Neural cell (in vitro differentiated cells): ENCODE measurements around the gene TRAF3. TPM values are rescaled to one million over a fixed set of nuclear protein-coding genes. Genes with fewer than 3 reads are reported as not detected.

Experiments used
- polyA plus RNA-seq: library from polyadenylated mRNA; depleted of rRNA; stranded (reverse); fragments of >200 nt; gene quantifications from 2 replicates; pipeline ENCODE4 v1.2.3, GENCODE V29; 2014
- small RNA-seq, 3 experiments: library from RNA; depleted of rRNA; stranded (forward); fragments of <200 nt; gene quantifications; one replicate each; pipeline ENCODE3, GENCODE V24; 2012

TRAF3 gene
- polyA plus RNA-seq, 1 donor from 2014 or later: 13.3 TPM

Small RNA genes lying within 50 kb of the gene (small RNA-seq; reads per million reads assigned to genes)
- 0 to 0.08 (median 0) reads per million in 3 experiments for gene RNU6-1316P

Other genes with a start within 250 kb of the TRAF3 start
- gene RCOR1, start 184.8 kb upstream of the TRAF3 start, polyA plus RNA-seq: 7.4 and 10.4 TPM in 2 replicates
- gene AMN, start 145.2 kb downstream of the TRAF3 start, polyA plus RNA-seq: 0.15 and 1.3 TPM in 2 replicates